Pulmonary artery endothelial cell (primary cell): Measurements from ENCODE around the gene EDN2. TPM values are rescaled to one million over a fixed set of nuclear protein-coding genes. Genes with fewer than 3 reads are reported as not detected.
A peak's percentile ranks its signal among the peaks of the same experiment; 100 is the strongest.

ENCODE experiments used
- DNase-seq: peaks from one replicate; pipeline ENCODE4 v3.0.0-alpha.2; 2011; ENCODE audit warnings: low read depth, low spot score
- total RNA-seq: library from RNA; depleted of rRNA; stranded (reverse); fragments of >200 nt; gene quantifications from 2 replicates; pipeline ENCODE4 v1.2.3, GENCODE V29; 2014

Gene EDN2
- total RNA-seq, 1 donor from 2014 or later = not detected

DNA sequence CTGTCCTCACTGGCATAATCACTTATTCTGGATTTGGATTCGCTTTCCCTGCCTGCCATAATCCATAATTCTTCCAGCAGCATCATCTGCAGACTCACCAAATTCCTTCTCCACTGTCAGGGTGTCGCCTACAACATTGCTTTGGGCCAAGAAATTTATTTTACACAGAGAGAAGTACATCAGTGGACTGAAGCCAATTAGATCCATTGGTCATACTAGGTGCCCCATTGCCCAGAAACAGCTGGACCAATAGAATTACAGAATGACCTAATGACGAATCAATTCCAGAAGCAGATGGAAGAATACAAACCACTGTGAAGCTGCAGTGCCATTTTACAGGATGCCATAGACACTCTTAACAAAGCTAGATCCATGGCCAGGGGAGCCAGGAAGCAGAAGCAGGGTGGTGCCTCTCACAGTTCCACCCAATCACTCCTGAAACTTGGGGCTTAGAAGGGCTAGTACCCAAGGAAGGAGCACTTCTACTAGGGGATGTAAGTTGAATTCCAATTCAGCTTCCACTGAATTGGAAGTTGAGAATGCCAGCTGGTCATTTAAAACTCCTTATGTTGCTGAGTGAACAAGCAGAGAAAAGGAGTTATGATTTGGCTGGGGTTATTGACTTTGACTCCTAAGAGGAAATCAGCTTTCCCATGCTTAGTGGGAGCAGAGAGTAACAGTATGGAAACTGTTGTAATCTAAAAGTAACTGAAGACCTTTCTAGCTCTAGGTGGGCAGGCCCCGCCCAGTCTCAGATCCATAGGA lies 44.0 kb downstream of the EDN2 start:
- no peak for DNase-seq

DNA sequence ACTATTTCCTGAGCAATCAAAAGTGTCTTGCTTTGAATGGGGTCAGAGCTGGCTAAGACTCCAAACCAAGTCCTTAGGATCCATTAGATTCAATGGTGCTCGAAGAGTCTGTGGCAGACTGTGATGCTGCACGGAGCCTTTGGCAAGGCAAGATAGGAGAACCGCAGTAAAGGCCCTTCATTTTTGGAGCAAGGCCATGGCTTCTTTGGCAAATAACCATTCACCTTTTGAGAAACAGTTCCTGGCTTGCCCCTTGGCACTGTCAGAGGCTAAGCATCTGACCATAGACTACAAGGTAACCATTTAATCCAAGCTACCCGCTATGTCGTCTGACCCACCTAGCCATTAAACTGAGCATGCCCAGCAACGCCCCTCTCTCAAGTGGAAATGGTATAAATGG lies 45.2 kb downstream of the EDN2 start:
- no peak for DNase-seq

DNA sequence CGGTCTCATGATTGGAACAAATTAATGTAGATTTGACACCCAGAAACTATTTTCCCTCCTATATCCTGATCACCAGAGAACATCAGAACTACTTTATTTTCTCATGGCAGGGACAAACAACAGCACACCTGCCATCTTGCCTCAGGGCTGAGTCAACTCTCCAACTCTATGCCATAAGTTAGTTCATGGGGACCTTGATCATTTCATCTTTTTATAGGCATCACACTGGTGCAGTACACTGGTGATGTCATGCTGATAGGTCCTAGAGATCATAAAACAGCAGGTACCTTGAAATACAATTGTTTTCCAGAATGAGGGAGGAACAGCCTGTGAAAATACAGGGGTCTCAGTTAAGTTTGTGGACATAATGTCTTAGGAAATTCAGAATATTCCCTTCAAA lies 45.8 kb downstream of the EDN2 start:
- DNase-seq = no peak

DNA sequence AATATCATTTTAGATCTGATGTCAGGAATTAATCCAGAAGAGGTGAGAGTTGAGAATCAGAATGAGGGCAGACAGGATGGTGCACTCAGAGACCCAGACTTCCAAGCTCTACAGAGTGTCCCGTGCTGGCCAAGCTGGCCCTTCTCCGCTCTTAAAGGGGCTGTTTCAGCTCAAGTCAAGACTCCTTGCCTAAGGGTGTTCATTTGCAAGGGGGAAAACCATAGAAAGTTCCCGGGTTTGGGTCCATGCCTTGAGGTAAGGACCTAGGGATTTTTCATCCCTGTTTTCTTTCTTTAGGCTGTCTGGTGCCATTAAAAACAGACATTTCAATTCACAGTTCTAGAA lies 47.5 kb downstream of the EDN2 start:
- no peak for DNase-seq

DNA sequence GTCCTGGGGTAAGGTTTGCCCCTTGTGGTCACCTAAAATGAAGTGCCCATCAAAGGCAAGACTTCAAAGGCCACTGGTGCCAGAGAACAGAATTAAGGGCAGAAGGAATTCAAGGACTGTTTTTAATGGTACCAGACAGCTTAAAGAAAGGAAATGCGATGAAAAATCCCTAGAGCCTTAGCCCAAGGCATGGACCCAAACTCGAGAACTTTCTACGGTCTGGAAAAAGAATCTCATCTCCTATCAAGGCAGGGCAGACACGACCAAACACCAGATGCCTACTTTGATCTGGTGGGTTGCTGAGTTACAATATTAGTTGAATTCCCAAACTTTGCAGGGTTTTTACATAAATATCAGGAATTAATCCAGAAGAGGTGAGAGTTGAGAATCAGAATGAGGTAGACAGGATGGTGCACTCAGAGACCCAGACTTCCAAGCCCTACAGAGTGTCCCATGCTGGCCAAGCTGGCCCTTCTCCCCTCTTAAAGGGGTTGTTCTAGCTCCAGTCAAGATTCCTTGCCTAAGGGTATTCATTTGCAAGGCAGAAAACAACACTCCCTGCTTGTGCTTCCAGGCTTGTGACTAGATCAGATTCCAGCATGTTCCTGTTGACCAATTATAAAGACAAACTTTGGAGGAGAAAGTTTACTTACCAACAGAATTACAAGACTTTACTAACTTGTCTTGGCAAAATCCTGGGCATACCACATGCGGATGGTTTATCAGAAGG lies 48.0 kb downstream of the EDN2 start:
- DNase-seq = no peak

DNA sequence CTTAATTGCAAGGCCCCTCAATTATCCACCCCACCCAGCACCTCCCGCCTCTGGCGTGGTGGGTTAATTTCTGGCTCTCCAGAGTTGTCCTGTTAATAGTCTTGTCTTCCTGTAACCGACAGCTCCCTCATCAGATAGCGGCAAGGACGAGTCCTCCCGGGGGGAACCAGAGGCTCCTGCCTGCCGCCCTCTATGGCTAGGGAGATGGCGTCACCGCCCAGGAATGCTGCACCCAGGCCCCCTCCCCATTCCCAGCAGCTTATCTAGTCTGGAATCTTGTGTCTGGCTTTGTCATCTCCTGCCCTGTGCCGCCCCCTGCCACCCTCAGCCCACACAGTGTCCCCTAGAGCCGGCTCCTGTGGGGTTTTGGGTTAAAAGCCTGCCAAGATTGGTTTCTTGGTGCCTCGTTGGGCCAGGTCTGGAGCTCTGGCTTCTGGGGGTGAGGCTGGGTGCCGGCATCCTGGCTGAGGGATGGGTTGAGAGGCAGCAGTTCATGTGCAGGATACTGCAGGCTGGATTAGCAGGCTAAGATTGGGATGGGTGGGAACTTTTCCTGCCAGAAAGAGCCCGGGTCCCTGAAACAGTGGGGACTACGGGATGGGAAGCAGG lies 48.8 kb downstream of the EDN2 start:
- DNase-seq = no peak

DNA sequence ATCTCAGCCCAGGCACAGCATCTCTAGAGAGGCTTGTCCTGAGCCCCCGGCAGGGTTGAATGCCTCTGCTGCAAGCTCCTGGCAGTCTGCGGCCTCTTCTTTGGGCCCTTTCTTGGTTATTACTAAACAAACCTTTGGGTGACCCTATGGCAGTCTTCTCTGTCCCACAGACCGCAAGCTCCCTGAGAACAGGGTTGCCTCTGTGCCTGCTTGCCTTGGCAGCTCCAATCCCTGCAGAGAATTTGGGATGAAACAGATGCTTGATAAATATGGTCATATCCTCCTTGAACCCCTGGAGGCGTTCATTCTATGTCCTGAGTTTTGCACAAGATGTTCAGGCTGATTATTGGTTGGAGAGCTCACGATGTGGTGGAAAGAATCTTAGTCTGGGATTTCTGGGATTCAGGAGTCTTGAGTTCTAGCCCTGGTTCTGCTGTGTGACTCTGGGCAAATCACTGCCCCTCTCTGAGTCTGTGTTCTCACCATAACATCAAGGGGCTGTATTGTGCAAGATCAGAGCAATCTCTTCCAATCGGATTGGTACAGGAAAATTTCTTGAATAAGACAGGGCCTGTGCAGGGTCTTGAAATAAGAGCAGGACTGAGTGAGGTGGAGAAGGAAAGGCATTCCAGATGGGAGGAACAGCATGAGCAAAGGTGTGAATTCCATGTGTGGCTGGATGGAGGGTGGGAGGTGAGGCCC lies 49.6 kb downstream of the EDN2 start:
- no peak for DNase-seq

DNA sequence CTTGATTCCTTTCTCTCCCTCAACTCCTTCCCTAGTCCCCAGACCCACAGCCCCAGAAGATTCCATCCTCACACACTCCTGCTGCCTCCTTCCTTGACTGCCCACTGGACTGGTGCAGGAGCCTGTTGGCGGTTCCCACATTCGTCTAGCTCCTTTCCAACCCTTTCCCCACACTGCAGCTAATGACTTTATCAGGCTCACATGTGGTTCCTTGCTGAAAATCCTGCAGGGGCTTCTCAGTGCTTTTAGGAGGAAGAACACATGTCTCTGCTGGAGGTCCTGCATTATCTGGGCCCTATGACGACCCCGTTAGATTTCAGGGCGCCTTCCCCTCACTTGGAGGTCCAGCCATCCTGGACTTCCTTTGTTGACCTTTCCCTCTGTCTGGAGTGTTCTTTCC lies 50.2 kb downstream of the EDN2 start:
- no peak for DNase-seq

DNA sequence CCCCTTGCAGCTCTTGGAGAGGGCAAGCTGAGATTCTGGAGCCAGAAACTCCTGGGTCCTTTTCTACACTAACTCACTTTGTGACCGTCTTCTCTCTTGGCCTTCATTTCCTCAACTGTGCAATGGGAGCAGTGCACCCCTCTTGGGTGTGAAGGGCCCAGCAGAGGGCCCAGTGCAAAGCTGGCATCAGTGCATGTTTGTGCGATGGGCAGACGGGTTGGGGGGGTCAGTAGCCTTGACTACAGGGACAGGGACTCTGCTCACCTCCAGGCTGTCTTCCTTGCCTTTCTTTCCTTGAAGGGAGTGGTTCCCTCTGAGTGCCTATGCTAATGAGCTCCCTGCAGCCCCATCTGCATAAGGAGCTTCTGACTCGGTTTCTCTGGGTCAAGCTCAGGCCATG lies 51.0 kb downstream of the EDN2 start:
- no peak for DNase-seq

DNA sequence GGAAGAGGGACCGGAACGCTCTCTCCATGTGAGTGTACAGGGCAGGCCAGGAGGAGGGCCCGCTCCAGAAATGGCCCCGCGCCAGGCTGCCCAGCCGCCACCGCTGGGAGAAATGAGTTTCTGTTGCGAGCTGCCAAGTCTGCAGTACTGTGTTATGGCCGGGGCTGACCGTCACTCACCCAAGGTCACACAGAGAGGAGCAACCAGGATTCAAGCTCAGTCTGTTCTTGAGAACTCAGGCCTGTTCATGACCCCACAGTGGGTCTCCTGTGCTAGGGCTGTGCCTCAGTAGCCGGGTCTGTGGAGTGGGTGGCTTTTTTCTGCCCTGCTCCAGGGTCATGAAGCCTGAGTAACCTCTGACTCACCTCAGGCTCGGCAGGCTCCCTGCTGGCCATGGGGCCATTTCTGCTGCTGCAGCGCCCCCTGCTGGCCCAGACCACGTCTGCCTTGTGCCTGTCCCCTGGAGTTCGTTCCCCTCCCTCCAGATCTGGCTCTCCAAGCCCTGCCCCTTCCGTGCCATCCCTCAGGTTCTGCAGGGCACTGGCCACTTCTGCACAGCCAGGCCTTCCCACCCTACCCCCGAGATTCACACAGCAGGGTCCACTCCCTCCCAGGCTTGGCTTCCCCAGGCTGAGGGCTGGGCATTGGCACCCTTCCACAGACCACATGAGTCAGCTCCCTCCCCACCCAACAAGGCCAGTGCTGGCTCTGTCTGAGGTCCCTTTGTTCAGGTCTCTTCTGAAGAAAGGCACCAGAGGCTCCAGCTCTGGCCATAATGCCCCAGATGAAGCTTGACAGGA lies 51.8 kb downstream of the EDN2 start:
- peak; percentile 33 for DNase-seq

DNA sequence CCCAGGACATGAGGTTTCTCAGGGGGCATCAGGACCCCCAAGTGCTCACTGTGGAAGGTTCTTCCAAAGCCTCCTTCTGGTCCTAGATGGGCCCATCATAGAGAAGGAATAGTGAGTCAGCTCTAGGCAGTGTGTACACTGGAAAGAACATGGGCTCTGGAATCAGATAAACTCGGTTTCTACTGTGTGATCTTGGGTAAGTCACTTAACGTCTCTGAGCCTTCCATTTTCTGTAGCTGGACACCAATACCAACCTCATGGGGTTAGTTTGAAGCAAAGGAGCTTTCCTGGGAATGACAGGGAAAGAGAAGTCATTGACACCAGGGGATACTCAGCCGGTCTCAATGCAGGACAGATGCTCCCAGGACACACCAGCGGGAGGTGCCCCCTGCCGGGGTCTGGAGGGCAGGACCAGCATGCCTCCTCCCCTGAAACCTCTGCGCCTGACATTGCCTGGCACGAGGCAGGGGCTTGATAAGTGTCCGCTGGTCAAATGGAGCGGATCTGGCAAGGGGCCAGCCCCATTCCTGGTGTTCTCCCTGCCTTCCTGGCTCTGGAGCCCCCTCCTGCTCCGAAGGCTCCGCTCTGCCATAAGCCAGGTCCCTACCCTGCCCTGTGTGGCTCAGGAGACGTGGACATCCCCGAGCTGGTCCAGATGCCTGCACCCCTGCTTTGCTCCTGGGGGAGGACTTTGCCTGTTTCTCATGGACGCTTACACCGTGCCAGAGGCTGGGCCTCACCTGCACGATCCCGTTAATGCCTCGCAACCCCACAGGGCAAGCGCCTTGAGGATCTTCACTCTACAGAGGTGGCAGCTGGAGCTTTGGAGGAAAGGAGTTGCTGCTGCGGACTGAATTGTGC lies 52.8 kb downstream of the EDN2 start:
- no peak for DNase-seq

DNA sequence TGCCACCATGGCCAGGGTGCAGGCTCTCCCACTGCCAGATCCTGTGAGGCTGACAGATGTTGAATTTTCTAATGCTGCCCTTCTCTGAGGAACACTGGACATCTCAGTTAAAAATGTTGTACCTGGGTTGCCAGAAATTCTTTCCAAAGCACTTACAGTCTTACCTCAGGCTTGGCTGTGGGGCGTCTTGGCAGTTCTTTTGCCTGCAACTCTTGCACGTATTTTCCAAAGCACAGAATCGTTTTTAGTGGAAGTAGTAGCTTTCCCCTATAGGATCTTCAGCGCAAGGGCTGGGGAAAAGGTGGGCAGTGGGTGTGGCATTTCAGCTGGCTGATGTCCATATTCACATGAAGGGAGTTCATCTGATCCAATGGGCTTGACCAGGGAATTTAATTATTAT lies 53.9 kb downstream of the EDN2 start:
- DNase-seq = no peak

DNA sequence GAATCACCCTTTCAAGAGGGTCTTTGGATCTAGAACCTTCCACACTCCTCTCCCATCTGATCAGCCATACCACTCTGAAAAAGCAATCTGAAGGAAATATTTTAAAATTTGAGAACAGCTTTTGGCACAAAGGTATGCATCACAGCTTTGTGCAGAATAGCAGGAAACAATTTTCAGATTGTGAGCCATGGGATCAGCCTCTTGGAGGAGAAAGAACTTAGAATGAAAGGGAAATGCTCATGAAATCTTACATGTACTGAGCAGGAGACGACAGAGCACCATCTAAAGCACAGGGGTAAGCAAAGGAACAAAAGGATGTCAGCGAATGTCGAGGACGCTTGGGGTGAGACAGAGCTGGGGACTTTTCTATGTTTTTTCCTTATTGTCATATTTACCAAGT lies 54.4 kb downstream of the EDN2 start:
- DNase-seq = no peak

DNA sequence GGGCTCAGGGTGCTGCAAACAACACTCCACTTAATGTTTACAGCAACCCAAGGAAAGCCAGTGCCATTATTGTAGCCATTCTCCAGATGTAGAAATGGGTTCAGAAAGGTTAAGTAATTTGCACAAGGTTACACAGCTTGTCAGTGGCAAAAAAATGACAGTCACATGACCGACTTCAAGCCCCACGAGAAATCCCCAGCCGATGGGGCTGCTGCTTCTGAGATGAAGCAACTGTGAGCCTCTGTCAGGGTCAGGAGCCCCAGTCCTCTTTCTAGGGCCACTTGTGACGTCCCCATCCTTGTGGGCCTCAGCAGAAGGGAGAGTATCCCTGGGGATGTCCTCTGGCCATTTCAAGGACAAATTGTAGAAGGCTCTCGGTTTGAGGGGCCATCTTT lies 54.8 kb downstream of the EDN2 start:
- DNase-seq = no peak

Other genes starting within 250 kb of the EDN2 start
- gene SCMH1, start 242.4 kb downstream of the EDN2 start, total RNA-seq = 12.5 and 14.5 TPM in 2 replicates
- 0.14 and 0.53 TPM in 2 replicates for gene FOXO6, start 123.2 kb downstream of the EDN2 start, total RNA-seq